Subcutaneous adipose tissue (tissue), 4 donors: ENCODE data around the gene SCN8A. TPM values are rescaled to one million over a fixed set of nuclear protein-coding genes. Genes with fewer than 3 reads are reported as not detected.

ENCODE experiments used
- CTCF ChIP-seq: fragments of 450-650 bp; IDR thresholded peaks from one replicate; pipeline ENCODE4 v1.5.1; 2016; ENCODE audit warnings: low read depth, mild to moderate bottlenecking, control low read depth, antibody characterized with exemption, moderate library complexity
- total RNA-seq, 4 donors: library from RNA; depleted of rRNA; stranded (reverse); fragments of >200 nt; gene quantifications; one replicate each; pipeline ENCODE4 v1.1.0, GENCODE V29; 2016

SCN8A gene
- total RNA-seq, 4 donors from 2014 or later: 0.19 to 1.2 (median 0.68) TPM

- no peak for TF ChIP-seq CTCF
Measured at GRCh38 chr12:51601241-51601640, 10.2 kb downstream of the SCN8A start.

GRCh38 chr12:51620448-51620847 is 29.4 kb downstream of the SCN8A start:
- no peak for TF ChIP-seq CTCF

DNA sequence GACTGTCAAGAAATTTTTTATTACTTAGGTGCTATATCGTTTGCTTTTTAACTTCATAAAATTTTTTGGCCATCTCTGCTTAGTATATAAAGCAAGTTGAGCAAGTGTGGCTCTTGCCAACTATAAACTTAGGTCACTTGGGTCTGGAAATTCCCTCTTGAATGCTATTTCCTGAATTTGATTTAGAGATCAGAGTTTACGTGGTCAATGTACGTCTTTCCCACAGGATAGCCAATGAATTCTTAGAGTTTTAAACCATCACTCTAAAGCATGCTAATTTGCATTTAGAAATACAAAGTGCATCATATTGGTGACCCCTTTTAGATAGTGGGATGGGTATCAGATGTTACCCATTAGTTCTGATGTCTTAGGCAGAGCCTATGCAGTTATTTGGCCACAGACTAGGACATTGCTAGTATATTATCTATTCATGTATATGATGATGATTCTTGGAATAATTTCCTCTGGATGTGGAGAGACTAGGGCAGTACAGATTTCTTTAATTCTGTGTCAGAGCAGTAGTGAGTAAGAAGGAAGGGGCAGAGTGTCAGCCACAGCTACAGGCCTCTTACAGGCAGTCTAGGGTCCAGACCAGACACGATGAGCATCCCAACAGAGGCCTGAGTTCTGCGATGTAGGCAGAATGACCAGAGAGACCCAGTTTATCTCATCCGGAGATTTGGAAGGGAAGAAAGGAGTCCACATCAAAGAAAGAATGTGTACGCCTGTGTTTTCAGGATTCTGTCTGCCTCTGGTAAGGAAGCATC is 30.3 kb downstream of the SCN8A start:
- no peak for TF ChIP-seq CTCF

- TF ChIP-seq CTCF: no peak
Measured at GRCh38 chr12:51622564-51622963, 31.5 kb downstream of the SCN8A start.

DNA sequence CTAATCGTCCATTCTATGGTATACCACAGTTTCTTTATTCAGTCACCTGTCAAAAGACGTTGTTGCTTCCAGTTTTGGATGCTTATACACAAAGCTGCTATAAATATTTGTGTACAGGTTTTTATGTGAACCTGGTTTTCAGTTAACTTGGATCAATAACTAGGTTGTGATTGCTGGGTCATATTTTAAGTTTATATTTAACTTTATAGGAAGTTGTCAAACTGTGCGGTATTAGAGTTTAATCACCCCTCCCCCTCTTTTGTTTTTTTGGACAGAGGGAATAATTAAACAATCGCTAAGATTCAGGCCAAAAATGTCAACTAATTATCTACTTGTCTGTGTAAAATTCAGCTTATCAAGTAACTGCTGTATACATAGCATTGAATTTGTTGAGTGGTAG is 34.3 kb downstream of the SCN8A start:
- no peak for TF ChIP-seq CTCF

DNA sequence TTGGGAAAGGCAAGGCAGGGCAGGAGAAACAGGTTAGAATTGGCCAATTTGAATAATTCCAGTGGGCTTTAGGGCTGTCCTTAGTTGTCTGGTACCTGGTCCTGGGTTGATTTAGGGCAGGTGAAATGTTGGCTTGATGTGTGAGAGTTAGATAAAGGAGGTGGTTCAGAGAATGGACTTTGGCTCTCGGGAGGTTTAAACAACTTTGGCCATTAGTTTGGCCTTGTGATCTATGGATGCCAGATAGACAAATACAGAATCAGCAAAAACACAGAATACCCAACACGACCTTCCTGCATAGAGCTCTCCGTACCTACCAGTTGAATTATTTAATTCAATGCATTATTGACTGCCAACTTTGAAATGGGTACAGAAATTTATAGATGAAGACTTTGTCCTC is 35.1 kb downstream of the SCN8A start:
- TF ChIP-seq CTCF: no peak

- TF ChIP-seq CTCF: no peak
Measured at GRCh38 chr12:51626629-51627028, 35.6 kb downstream of the SCN8A start.
